Activated T-cell treated with anti-CD3 and anti-CD28 coated beads, Interleukin-2, amount 50 U/mL, for 72 hours (primary cell): ENCODE data around the gene MTHFD2L. TPM values are rescaled to one million over a fixed set of nuclear protein-coding genes. Genes with fewer than 3 reads are reported as not detected.

Experiments
- ATAC-seq, 2 donors: fragments of 150-1000 bp; cut with Tn5 transposase; replicated peaks in 1 of 2; 2 replicates each; pipeline ENCODE4 v1.10.0; 2021; ENCODE audit warnings: moderate library complexity in 2 of 2, mild to moderate bottlenecking in 1 of 2
- DNase-seq, 2 donors: peaks; one replicate each; pipeline ENCODE4 v3.0.0; 2021 to 2022; ENCODE audit warnings: mixed read lengths in 1 of 2
- H3K27ac Mint-ChIP-seq: one replicate; pipeline ENCODE4 v1.8.0; 2022; ENCODE audit warnings: mild to moderate bottlenecking, moderate library complexity, mixed read lengths
- H3K27me3 Mint-ChIP-seq: one replicate; pipeline ENCODE4 v1.8.0; 2022; ENCODE audit warnings: low read depth, mixed read lengths
- H3K36me3 Mint-ChIP-seq, 2 donors: one replicate each; pipeline ENCODE4 v1.8.0; 2022; ENCODE audit warnings: mixed read lengths in 2 of 2, mild to moderate bottlenecking in 1 of 2; ENCODE audit not compliant: insufficient read depth in 2 of 2
- H3K4me1 Mint-ChIP-seq: one replicate; pipeline ENCODE4 v1.8.0; 2022; ENCODE audit warnings: low read depth, mixed read lengths
- H3K4me3 Mint-ChIP-seq, 2 donors: one replicate each; pipeline ENCODE4 v1.8.0; 2022; ENCODE audit warnings: mild to moderate bottlenecking in 2 of 2, mixed read lengths in 2 of 2, moderate library complexity in 2 of 2
- H3K9me3 Mint-ChIP-seq, 2 donors: one replicate each; pipeline ENCODE4 v1.8.0; 2022; ENCODE audit warnings: mixed read lengths in 2 of 2
- total RNA-seq, 2 donors: library from RNA; stranded (reverse); gene quantifications; one replicate each; pipeline ENCODE4 v1.2.3, GENCODE V29; 2022

The MTHFD2L gene
- total RNA-seq, 2 donors from 2014 or later, result 7.6 to 9.7 TPM

GRCh38 chr4:74156521-74156920 is 1.4 kb upstream of the MTHFD2L start:
- ATAC-seq, result no peak
- H3K27me3 Mint-ChIP-seq, result peaks cover 17% of the 10 kb centered on the region
- no peak overlapping the region for H3K27ac Mint-ChIP-seq
- no peaks in the 10 kb centered on the region for H3K9me3 Mint-ChIP-seq
- peaks cover 28% of the 10 kb centered on the region for H3K4me1 Mint-ChIP-seq
- H3K4me3 Mint-ChIP-seq, result peak overlapping the region in 1 of 2 donors; percentile 90
- peaks cover 1 to 14% of the 10 kb centered on the region in 2 donors for H3K36me3 Mint-ChIP-seq
- DNase-seq, result no peak

- ATAC-seq, result no peak
- H3K27me3 Mint-ChIP-seq, result peaks cover 17% of the 10 kb centered on the region
- peak overlapping the region; percentile 87 to 90 for H3K4me3 Mint-ChIP-seq
- H3K36me3 Mint-ChIP-seq, result peaks cover 3 to 16% of the 10 kb centered on the region in 2 donors
- DNase-seq, result no peak
- H3K4me1 Mint-ChIP-seq, result peaks cover 28% of the 10 kb centered on the region
- no peaks in the 10 kb centered on the region for H3K9me3 Mint-ChIP-seq
- peak overlapping the region; percentile 51 for H3K27ac Mint-ChIP-seq
Observed at GRCh38 chr4:74157154-74157553, 764 bp upstream of the MTHFD2L start.

- DNase-seq (no peak), ATAC-seq (no peak)
- H3K4me1 Mint-ChIP-seq, result peaks cover 28% of the 10 kb centered on the region
- H3K9me3 Mint-ChIP-seq, result no peaks in the 10 kb centered on the region
- H3K27me3 Mint-ChIP-seq, result peaks cover 17% of the 10 kb centered on the region
- peak overlapping the region; percentile 94 for H3K27ac Mint-ChIP-seq
- H3K36me3 Mint-ChIP-seq, result peaks cover 3 to 16% of the 10 kb centered on the region in 2 donors
- peak overlapping the region; percentile 87 to 90 for H3K4me3 Mint-ChIP-seq
Observed at GRCh38 chr4:74158466-74159142, 686 bp downstream of the MTHFD2L start.

GRCh38 chr4:74159143-74159709 is 1.3 kb downstream of the MTHFD2L start:
- Mint-ChIP-seq H3K4me3 (peak overlapping the region; percentile 87 to 90), H3K27ac (peak overlapping the region; percentile 94)

GRCh38 chr4:74161666-74162450 is 3.9 kb downstream of the MTHFD2L start:
- no peak for ATAC-seq

More at GRCh38 chr4:74159143-74159709, 1.3 kb downstream of the MTHFD2L start:
- no peaks in the 10 kb centered on the region for H3K9me3 Mint-ChIP-seq
- peaks cover 17% of the 10 kb centered on the region for H3K27me3 Mint-ChIP-seq
- peaks cover 28% of the 10 kb centered on the region for H3K4me1 Mint-ChIP-seq
- no peak for ATAC-seq
- no peak for DNase-seq
- peaks cover 3 to 16% of the 10 kb centered on the region in 2 donors for H3K36me3 Mint-ChIP-seq

GRCh38 chr4:74166135-74166534 is 8.2 kb downstream of the MTHFD2L start:
- peaks cover 3 to 6% of the 10 kb centered on the region in 2 donors for H3K36me3 Mint-ChIP-seq
- H3K9me3 Mint-ChIP-seq, result no peaks in the 10 kb centered on the region
- ATAC-seq, result no peak
- peaks cover 18% of the 10 kb centered on the region for H3K4me1 Mint-ChIP-seq
- no peak overlapping the region for H3K4me3 Mint-ChIP-seq
- no peak for DNase-seq
- no peak overlapping the region for H3K27ac Mint-ChIP-seq
- H3K27me3 Mint-ChIP-seq, result no peaks in the 10 kb centered on the region

More at GRCh38 chr4:74161666-74162450, 3.9 kb downstream of the MTHFD2L start:
- Mint-ChIP-seq H3K4me1 (peaks cover 25% of the 10 kb centered on the region), H3K27me3 (peaks cover 2% of the 10 kb centered on the region), H3K27ac (peak overlapping the region; percentile 61), H3K9me3 (no peaks in the 10 kb centered on the region), H3K4me3 (no peak overlapping the region), H3K36me3 (peaks cover 3 to 16% of the 10 kb centered on the region in 2 donors)
- DNase-seq, result no peak

- DNase-seq (no peak), ATAC-seq (no peak)
- Mint-ChIP-seq H3K27ac (no peak overlapping the region), H3K4me1 (peaks cover 18% of the 10 kb centered on the region), H3K4me3 (no peak overlapping the region), H3K27me3 (no peaks in the 10 kb centered on the region), H3K9me3 (no peaks in the 10 kb centered on the region), H3K36me3 (no peaks in the 10 kb centered on the region)
Observed at GRCh38 chr4:74166818-74167217, 8.9 kb downstream of the MTHFD2L start.

GRCh38 chr4:74167585-74167984 is 9.7 kb downstream of the MTHFD2L start:
- no peaks in the 10 kb centered on the region for H3K27me3 Mint-ChIP-seq
- H3K36me3 Mint-ChIP-seq, result no peaks in the 10 kb centered on the region
- H3K4me1 Mint-ChIP-seq, result peaks cover 18% of the 10 kb centered on the region
- DNase-seq (no peak), ATAC-seq (no peak)
- H3K4me3 Mint-ChIP-seq, result no peak overlapping the region
- H3K9me3 Mint-ChIP-seq, result no peaks in the 10 kb centered on the region
- no peak overlapping the region for H3K27ac Mint-ChIP-seq

GRCh38 chr4:74168841-74169240 is 10.9 kb downstream of the MTHFD2L start:
- H3K36me3 Mint-ChIP-seq, result no peaks in the 10 kb centered on the region
- peaks cover 18% of the 10 kb centered on the region for H3K4me1 Mint-ChIP-seq

GRCh38 chr4:74173321-74173720 is 15.4 kb downstream of the MTHFD2L start:
- Mint-ChIP-seq H3K9me3 (no peaks in the 10 kb centered on the region), H3K4me3 (no peak overlapping the region), H3K36me3 (no peaks in the 10 kb centered on the region), H3K27ac (no peak overlapping the region), H3K27me3 (no peaks in the 10 kb centered on the region), H3K4me1 (peaks cover 4% of the 10 kb centered on the region)
- ATAC-seq, result no peak
- DNase-seq, result no peak

More at GRCh38 chr4:74168841-74169240, 10.9 kb downstream of the MTHFD2L start:
- H3K9me3 Mint-ChIP-seq, result no peaks in the 10 kb centered on the region
- H3K27ac Mint-ChIP-seq, result no peak overlapping the region
- no peak overlapping the region for H3K4me3 Mint-ChIP-seq
- H3K27me3 Mint-ChIP-seq, result no peaks in the 10 kb centered on the region
- DNase-seq (no peak), ATAC-seq (no peak)

GRCh38 chr4:74174421-74174820 is 16.5 kb downstream of the MTHFD2L start:
- H3K4me3 Mint-ChIP-seq, result no peak overlapping the region
- no peaks in the 10 kb centered on the region for H3K9me3 Mint-ChIP-seq
- H3K36me3 Mint-ChIP-seq, result no peaks in the 10 kb centered on the region
- no peaks in the 10 kb centered on the region for H3K27me3 Mint-ChIP-seq
- no peak overlapping the region for H3K27ac Mint-ChIP-seq
- no peak for DNase-seq
- no peak for ATAC-seq
- H3K4me1 Mint-ChIP-seq, result no peaks in the 10 kb centered on the region

- H3K36me3 Mint-ChIP-seq, result no peaks in the 10 kb centered on the region
- no peak overlapping the region for H3K4me3 Mint-ChIP-seq
- H3K9me3 Mint-ChIP-seq, result no peaks in the 10 kb centered on the region
- no peaks in the 10 kb centered on the region for H3K4me1 Mint-ChIP-seq
- ATAC-seq (no peak), DNase-seq (no peak)
- no peak overlapping the region for H3K27ac Mint-ChIP-seq
- no peaks in the 10 kb centered on the region for H3K27me3 Mint-ChIP-seq
Observed at GRCh38 chr4:74174941-74175340, 17.0 kb downstream of the MTHFD2L start.

GRCh38 chr4:74175379-74175778 is 17.5 kb downstream of the MTHFD2L start:
- Mint-ChIP-seq H3K27ac (no peak overlapping the region), H3K4me3 (no peak overlapping the region), H3K4me1 (no peaks in the 10 kb centered on the region), H3K36me3 (no peaks in the 10 kb centered on the region), H3K9me3 (no peaks in the 10 kb centered on the region), H3K27me3 (no peaks in the 10 kb centered on the region)
- ATAC-seq (no peak), DNase-seq (no peak)
